Lung (tissue), 12 donors: Measurements from ENCODE around the gene KPTN. TPM values are rescaled to one million over a fixed set of nuclear protein-coding genes. Genes with fewer than 3 reads are reported as not detected.

ENCODE experiments used
- ATAC-seq: fragments of 200-7000 bp; cut with Tn5 transposase; one replicate; pipeline ENCODE4 v1.9.1; 2020; ENCODE audit warnings: moderate number of reproducible peaks; ENCODE audit not compliant: insufficient read depth, low FRiP score
- DNase-seq, 3 donors: peaks; one replicate each; pipeline ENCODE4 v3.0.0-alpha.2; 2013 to 2017
- H3K27ac ChIP-seq, 2 donors: one replicate each; pipeline ENCODE4 v1.5.1; 2013; ENCODE audit warnings: mild to moderate bottlenecking in 2 of 2, moderate library complexity in 2 of 2, control low read depth in 1 of 2, inconsistent platforms in 1 of 2, low read depth in 1 of 2, low read length in 1 of 2
- H3K27me3 ChIP-seq, 3 donors: one replicate each; pipeline ENCODE4 v1.5.1; 2013; ENCODE audit warnings: low read length in 2 of 3; ENCODE audit not compliant: control insufficient read depth in 3 of 3, insufficient read depth in 3 of 3
- H3K36me3 ChIP-seq, 4 donors: one replicate each; pipeline ENCODE4 v1.5.1; 2013; ENCODE audit warnings: low read length in 4 of 4, mild to moderate bottlenecking in 1 of 4, moderate library complexity in 1 of 4; ENCODE audit not compliant: control insufficient read depth in 4 of 4, insufficient read depth in 4 of 4
- H3K4me1 ChIP-seq, 5 donors: one replicate each; pipeline ENCODE4 v1.5.1; 2013; ENCODE audit warnings: low read length in 5 of 5, mild to moderate bottlenecking in 2 of 5, moderate library complexity in 1 of 5; ENCODE audit not compliant: control insufficient read depth in 5 of 5, insufficient read depth in 5 of 5
- H3K4me3 ChIP-seq: one replicate; pipeline ENCODE4 v1.5.1; 2013; ENCODE audit warnings: mild to moderate bottlenecking, control low read depth, moderate library complexity
- H3K9ac ChIP-seq, 2 donors: one replicate each; pipeline ENCODE4 v1.5.1; 2013; ENCODE audit warnings: low read length in 2 of 2, control low read depth in 1 of 2; ENCODE audit not compliant: insufficient read depth in 1 of 2
- H3K9me3 ChIP-seq, 4 donors: one replicate each; pipeline ENCODE4 v1.5.1; 2013; ENCODE audit warnings: low read length in 3 of 4, mild to moderate bottlenecking in 1 of 4, moderate library complexity in 1 of 4; ENCODE audit not compliant: control insufficient read depth in 4 of 4, insufficient read depth in 3 of 4
- WGBS, 2 donors: extraction: QIAGEN DNeasy Blood & Tissue Kit; methylation state at CpG; one replicate each; pipeline ENCODE4 v1.1.7; 2013; 5-methylcytosine and 5-hydroxymethylcytosine counted together
- polyA plus RNA-seq, 2 donors: library from polyadenylated mRNA; stranded (reverse); fragments of 200-250 nt; gene quantifications; one replicate each; pipeline ENCODE4 v1.2.1, GENCODE V29; 2013
- total RNA-seq, 2 donors: library from RNA; depleted of rRNA in 1 of 2; stranded (reverse); fragments of >200 nt in 1 of 2; gene quantifications; one replicate each; pipeline ENCODE4 v1.2.1, GENCODE V29; 2014 to 2021
- TF ChIP-seq, protein P1 (sequence below): IDR thresholded peaks from 2 replicates; pipeline ENCODE4 v1.5.1; 2012; ENCODE audit warnings: mild to moderate bottlenecking; ENCODE audit errors: control extremely low read depth, extremely low read depth
- donor health status: control.
- donor health status: control.
- donor health status: Bipolar disorder and iron deficiency.
- donor health status: healthy.
- donor health status: DM: yes; HTN: yes; CAD: no.

KPTN gene
- total and polyA plus RNA-seq, 4 donors = 4.6 to 15.7 (median 12.9) TPM

DNA sequence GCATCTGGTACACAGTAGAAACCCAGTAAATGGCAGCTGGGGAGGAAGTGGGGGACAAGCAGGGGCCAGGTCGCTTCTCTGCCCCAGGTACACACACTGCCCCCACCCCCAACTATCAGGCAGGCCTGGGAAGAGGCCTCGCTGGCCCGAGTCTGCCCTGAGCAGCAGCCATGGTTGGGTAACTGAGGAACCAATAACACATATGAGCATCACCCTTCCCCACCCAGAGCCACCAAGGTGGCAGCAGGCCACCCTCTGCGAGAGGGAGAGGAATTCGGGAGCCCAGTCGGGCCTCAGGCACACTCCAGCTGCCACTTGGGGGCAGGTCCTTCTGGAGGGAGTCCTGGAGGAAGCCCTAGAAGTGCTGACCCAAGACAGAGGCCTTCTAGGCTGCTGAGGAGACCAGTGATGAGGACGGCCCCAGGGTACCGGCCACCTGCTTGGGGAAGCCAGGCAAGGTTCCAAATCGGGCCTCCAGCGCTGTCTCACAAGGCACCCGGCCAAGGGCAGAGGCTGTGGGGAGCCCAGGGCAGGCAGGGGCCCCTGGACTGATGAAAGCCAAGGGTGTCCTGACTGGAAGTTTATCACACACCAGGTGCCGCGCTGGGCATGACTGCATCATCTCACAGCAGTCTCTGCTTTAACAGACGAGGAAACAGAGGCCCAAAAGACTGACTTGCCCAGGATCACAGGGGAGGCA lies 14.0 kb upstream of the KPTN start:
- no peaks in the 10 kb centered on the region for H3K9me3 ChIP-seq
- no peak overlapping the region for H3K27ac ChIP-seq
- peaks cover 0 to 73% (median 6%) of the 10 kb centered on the region in 4 donors for H3K36me3 ChIP-seq
- WGBS, 2 donors = 88 to 91% methylated on average over 14 of the region's 14 CpGs
- TF ChIP-seq, protein P1, sequence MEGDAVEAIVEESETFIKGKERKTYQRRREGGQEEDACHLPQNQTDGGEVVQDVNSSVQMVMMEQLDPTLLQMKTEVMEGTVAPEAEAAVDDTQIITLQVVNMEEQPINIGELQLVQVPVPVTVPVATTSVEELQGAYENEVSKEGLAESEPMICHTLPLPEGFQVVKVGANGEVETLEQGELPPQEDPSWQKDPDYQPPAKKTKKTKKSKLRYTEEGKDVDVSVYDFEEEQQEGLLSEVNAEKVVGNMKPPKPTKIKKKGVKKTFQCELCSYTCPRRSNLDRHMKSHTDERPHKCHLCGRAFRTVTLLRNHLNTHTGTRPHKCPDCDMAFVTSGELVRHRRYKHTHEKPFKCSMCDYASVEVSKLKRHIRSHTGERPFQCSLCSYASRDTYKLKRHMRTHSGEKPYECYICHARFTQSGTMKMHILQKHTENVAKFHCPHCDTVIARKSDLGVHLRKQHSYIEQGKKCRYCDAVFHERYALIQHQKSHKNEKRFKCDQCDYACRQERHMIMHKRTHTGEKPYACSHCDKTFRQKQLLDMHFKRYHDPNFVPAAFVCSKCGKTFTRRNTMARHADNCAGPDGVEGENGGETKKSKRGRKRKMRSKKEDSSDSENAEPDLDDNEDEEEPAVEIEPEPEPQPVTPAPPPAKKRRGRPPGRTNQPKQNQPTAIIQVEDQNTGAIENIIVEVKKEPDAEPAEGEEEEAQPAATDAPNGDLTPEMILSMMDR = no peak
- H3K27me3 ChIP-seq = no peaks in the 10 kb centered on the region
- H3K4me1 ChIP-seq = no peaks in the 10 kb centered on the region
- ATAC-seq (no peak), DNase-seq (no peak)
- H3K4me3 ChIP-seq = no peak overlapping the region
- no peak overlapping the region for H3K9ac ChIP-seq

DNA sequence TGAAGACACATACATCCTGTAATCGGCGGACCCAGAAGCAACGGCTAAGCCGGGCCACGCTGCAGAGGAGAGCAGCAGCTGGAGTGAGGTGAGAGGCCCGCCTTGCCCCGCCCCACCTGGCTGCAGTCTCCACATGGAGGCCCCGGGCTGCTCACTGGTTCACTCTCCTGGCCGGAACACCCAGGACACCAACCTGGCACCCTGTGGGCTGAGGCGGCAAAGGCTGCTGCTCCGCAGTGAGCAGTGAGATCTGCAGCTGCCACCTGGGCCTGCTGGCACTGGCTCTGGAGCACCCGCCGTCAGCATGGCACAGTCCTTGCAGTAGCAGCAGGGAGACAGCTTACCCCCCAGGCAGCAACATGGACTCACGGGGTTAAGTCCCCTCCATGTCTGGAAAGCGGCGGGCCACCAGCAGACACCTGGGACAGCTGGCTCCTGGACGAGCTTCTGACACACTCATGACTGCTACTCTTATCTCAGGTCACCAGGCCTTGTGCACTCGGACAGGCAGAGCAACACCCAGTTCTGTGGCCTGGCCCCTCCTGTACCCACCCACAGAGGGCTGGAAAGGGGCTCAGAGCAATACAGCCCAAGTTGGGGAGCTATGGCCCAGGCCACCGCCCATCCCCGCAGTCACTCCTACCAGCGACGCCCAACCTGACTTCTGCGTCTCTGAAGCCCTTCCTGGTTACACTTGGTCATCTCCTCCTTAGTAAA lies 13.2 kb upstream of the KPTN start:
- no peak for ATAC-seq
- Histone ChIP-seq H3K9ac (no peak overlapping the region), H3K27ac (no peak overlapping the region), H3K9me3 (no peaks in the 10 kb centered on the region), H3K27me3 (no peaks in the 10 kb centered on the region), H3K4me1 (no peaks in the 10 kb centered on the region), H3K36me3 (peaks cover 0 to 81% (median 9%) of the 10 kb centered on the region in 4 donors), H3K4me3 (no peak overlapping the region)
- DNase-seq = no peak
- TF ChIP-seq, protein P1 = no peak
- WGBS, 2 donors = 92% methylated on average over 23 of the region's 23 CpGs

DNA sequence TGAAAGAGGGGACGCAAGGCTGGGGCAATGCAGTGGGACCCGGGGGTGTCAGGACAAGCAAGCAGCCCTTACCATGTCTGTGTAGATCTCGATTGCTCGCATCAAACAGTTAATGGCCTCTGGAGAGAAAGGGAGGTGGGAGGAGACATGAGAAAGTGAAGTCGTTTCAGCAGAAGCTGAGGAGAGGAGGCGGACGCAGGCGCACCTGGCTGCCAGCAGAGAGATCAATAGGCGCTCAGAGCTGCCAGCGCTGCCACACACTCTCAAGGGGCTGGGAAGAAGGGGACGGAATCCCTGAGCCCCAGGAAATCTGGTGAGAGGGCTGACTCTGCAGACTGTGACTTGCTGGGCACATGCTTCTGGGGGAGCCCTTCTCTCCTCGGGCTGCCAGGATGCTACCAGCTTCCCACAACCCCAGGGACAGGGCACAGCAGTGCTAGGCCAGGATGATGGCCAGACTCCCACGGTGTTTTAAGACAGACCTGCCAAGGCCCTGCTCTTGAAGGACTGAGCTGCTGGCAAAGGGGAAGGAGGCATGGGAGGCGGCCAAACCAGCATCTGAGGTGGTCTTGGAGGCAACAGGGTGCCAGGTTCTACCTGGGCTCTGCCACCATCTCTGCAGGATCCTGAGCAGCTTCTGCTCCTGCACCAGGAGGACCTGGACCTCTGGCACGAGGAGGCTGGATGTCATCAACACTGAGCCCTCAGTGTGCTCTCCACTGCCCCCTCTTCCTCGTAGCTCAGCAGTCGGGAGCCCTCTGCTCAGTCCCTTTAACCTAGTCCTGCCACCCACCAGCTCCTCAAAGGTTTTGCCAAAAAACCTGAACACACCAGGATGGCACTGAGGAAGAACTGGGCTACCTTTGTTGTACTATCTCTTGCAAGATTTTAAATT lies 11.7 kb upstream of the KPTN start:
- no peak for ATAC-seq

More for the DNA sequence above, 11.7 kb upstream of the KPTN start:
- Histone ChIP-seq H3K27me3 (no peaks in the 10 kb centered on the region), H3K4me3 (no peak overlapping the region), H3K27ac (no peak overlapping the region), H3K4me1 (no peaks in the 10 kb centered on the region), H3K36me3 (peaks cover 0 to 87% (median 9%) of the 10 kb centered on the region in 4 donors), H3K9me3 (no peaks in the 10 kb centered on the region), H3K9ac (no peak overlapping the region)
- DNase-seq = no peak
- 81 to 82% methylated on average over 17 of the region's 17 CpGs for WGBS, 2 donors
- TF ChIP-seq, protein P1 = no peak
